Breast epithelium (tissue), 3 donors: ENCODE measurements around the gene THBS2.

Experiments used
- CTCF ChIP-seq, 3 donors: fragments of 450-650 bp; IDR thresholded peaks; one replicate each; pipeline ENCODE4 v1.5.1; 2016 to 2017; ENCODE audit warnings: antibody characterized with exemption in 3 of 3, mild to moderate bottlenecking in 3 of 3, moderate library complexity in 3 of 3
- POLR2A ChIP-seq: fragments of 450-650 bp; IDR thresholded peaks from one replicate; pipeline ENCODE4 v1.6.1; 2016; ENCODE audit warnings: antibody characterized with exemption, mild to moderate bottlenecking, moderate library complexity
- POLR2AphosphoS5 ChIP-seq, 3 donors: sonication (generic); formaldehyde crosslinking; IDR thresholded peaks; one replicate each; pipeline ENCODE4 v1.6.1; 2017; ENCODE audit warnings: antibody characterized with exemption in 3 of 3

GRCh38 chr6:169230322-169230665 lies 23.4 kb downstream of the THBS2 start:
- TF ChIP-seq POLR2AphosphoS5 (IDR thresholded peaks at IDR 0.05) (no peak), POLR2A (no peak), CTCF (IDR thresholded peaks at IDR 0.05) (no peak)
